ENCODE measurements around the gene KIFC1.
A peak's percentile ranks its signal among the peaks of the same experiment; 100 is the strongest.
"Not testable (repeated sequence)": the region's sequence is repeated elsewhere in the genome, so short reads cannot be mapped to it uniquely, and the experiment has no call there.

The KIFC1 gene

GRCh38 chr6:33344701-33345697 is 46.6 kb upstream of the KIFC1 start:
- Histone ChIP-seq H3K9ac (ENCODE audit: low read depth, low read length) (peak overlapping the region; percentile 30; the same call in 1 of the 2 replicates), H2AFZ (ENCODE audit: low read depth, low read length) (peak overlapping the region; percentile 61), H3K27ac (ENCODE audit: low read length) (peak overlapping the region; percentile 67), H3K36me3 (ENCODE audit: insufficient read depth, low read length) (no peaks in the 10 kb centered on the region), H3K27me3 (ENCODE audit: insufficient read depth, low read length, poor library complexity) (no peaks in the 10 kb centered on the region), H4K20me1 (ENCODE audit: insufficient read depth, low read length) (no peaks in the 10 kb centered on the region), H3K4me2 (ENCODE audit: insufficient read depth, low read length) (peak overlapping the region; percentile 73), H3K9me3 (ENCODE audit: insufficient read depth, low read length, severe bottlenecking) (no peaks in the 10 kb centered on the region), H3K4me1 (ENCODE audit: insufficient read depth, low read length) (peaks cover 27% of the 10 kb centered on the region), H3K79me2 (ENCODE audit: insufficient read depth, low read length) (no peaks in the 10 kb centered on the region), H3K4me3 (ENCODE audit: low read depth in 1 of 2, low read length in 2 of 2) (peak overlapping the region in 1 of 2 experiments; percentile 45; a peak in 2 of 4 replicates)
- ATAC-seq (ENCODE audit: insufficient read depth, low read depth), result peak; percentile 74
- peak; percentile 81 for DNase-seq
- peak; percentile 73 for TF ChIP-seq CTCF (IDR thresholded peaks at IDR 0.05; ENCODE audit: borderline replicate concordance, extremely low read depth, low read length, poor library complexity, severe bottlenecking)
- TF ChIP-seq EZH2 (IDR thresholded peaks at IDR 0.05; ENCODE audit: borderline replicate concordance, low read depth, low read length, severe bottlenecking), result no peak

- not testable (repeated sequence) for H3K4me2 ChIP-seq (ENCODE audit: insufficient read depth, low read length); H2AFZ ChIP-seq (ENCODE audit: low read depth, low read length); H3K9ac ChIP-seq (ENCODE audit: low read depth, low read length); ATAC-seq (ENCODE audit: insufficient read depth, low read depth); H4K20me1 ChIP-seq (ENCODE audit: insufficient read depth, low read length); H3K79me2 ChIP-seq (ENCODE audit: insufficient read depth, low read length); H3K27me3 ChIP-seq (ENCODE audit: insufficient read depth, low read length, poor library complexity); DNase-seq; H3K36me3 ChIP-seq (ENCODE audit: insufficient read depth, low read length); H3K9me3 ChIP-seq (ENCODE audit: insufficient read depth, low read length, severe bottlenecking); H3K27ac ChIP-seq (ENCODE audit: low read length); H3K4me3 ChIP-seq (ENCODE audit: low read depth in 1 of 2, low read length in 2 of 2)
- H3K4me1 ChIP-seq (ENCODE audit: insufficient read depth, low read length), result peaks cover 27% of the 10 kb centered on the region
Observed at GRCh38 chr6:33346972-33347371, 44.7 kb upstream of the KIFC1 start.

GRCh38 chr6:33347816-33348215 is 43.8 kb upstream of the KIFC1 start:
- Histone ChIP-seq H2AFZ (ENCODE audit: low read depth, low read length) (no peak overlapping the region), H4K20me1 (ENCODE audit: insufficient read depth, low read length) (no peaks in the 10 kb centered on the region), H3K36me3 (ENCODE audit: insufficient read depth, low read length) (no peaks in the 10 kb centered on the region), H3K27me3 (ENCODE audit: insufficient read depth, low read length, poor library complexity) (no peaks in the 10 kb centered on the region), H3K4me1 (ENCODE audit: insufficient read depth, low read length) (peaks cover 27% of the 10 kb centered on the region), H3K27ac (ENCODE audit: low read length) (no peak overlapping the region), H3K9ac (ENCODE audit: low read depth, low read length) (no peak overlapping the region), H3K4me3 (ENCODE audit: low read depth in 1 of 2, low read length in 2 of 2) (no peak overlapping the region), H3K9me3 (ENCODE audit: insufficient read depth, low read length, severe bottlenecking) (no peaks in the 10 kb centered on the region), H3K4me2 (ENCODE audit: insufficient read depth, low read length) (no peak overlapping the region), H3K79me2 (ENCODE audit: insufficient read depth, low read length) (no peaks in the 10 kb centered on the region)
- no peak for ATAC-seq (ENCODE audit: insufficient read depth, low read depth)
- TF ChIP-seq EZH2 (IDR thresholded peaks at IDR 0.05; ENCODE audit: borderline replicate concordance, low read depth, low read length, severe bottlenecking) (no peak), CTCF (IDR thresholded peaks at IDR 0.05; ENCODE audit: borderline replicate concordance, extremely low read depth, low read length, poor library complexity, severe bottlenecking) (no peak)
- DNase-seq, result no peak

- not testable (repeated sequence) for H3K4me2 ChIP-seq (ENCODE audit: insufficient read depth, low read length); H3K79me2 ChIP-seq (ENCODE audit: insufficient read depth, low read length); H3K27me3 ChIP-seq (ENCODE audit: insufficient read depth, low read length, poor library complexity); DNase-seq; H2AFZ ChIP-seq (ENCODE audit: low read depth, low read length); H3K9me3 ChIP-seq (ENCODE audit: insufficient read depth, low read length, severe bottlenecking); H3K9ac ChIP-seq (ENCODE audit: low read depth, low read length); H4K20me1 ChIP-seq (ENCODE audit: insufficient read depth, low read length); H3K27ac ChIP-seq (ENCODE audit: low read length); H3K4me3 ChIP-seq (ENCODE audit: low read depth in 1 of 2, low read length in 2 of 2); H3K36me3 ChIP-seq (ENCODE audit: insufficient read depth, low read length); H3K4me1 ChIP-seq (ENCODE audit: insufficient read depth, low read length); ATAC-seq (ENCODE audit: insufficient read depth, low read depth)
Observed at GRCh38 chr6:33355860-33356259, 35.8 kb upstream of the KIFC1 start.

Measured in DND-41 (cell line).